Activated CD4-positive, alpha-beta memory T cell treated with anti-CD3 and anti-CD28 coated beads for 36 hours (primary cell): Measurements from ENCODE around the gene GRK4. TPM values are rescaled to one million over a fixed set of nuclear protein-coding genes. Genes with fewer than 3 reads are reported as not detected.

Experiments used
- CTCF ChIA-PET: fragments of 350-600 bp; sonication (Branson Sonifier 250); formaldehyde crosslinking; loops from one replicate; lab custom pipeline; 2021; ENCODE audit warnings: antibody characterized with exemption, inconsistent platforms; lab: Charles Lee
- POLR2A ChIA-PET: fragments of 350-600 bp; sonication (Branson Sonifier 250); formaldehyde crosslinking; loops from one replicate; lab custom pipeline; 2021; ENCODE audit warnings: antibody characterized with exemption; lab: Charles Lee
- DNase-seq: peaks from one replicate; pipeline ENCODE4 v3.0.0-alpha.2; 2020
- H3K27ac Mint-ChIP-seq: one replicate; pipeline ENCODE4 v1.8.0; 2021; ENCODE audit warnings: mixed read lengths
- H3K27me3 Mint-ChIP-seq: one replicate; pipeline ENCODE4 v1.8.0; 2021; ENCODE audit warnings: mixed read lengths
- H3K36me3 Mint-ChIP-seq: one replicate; pipeline ENCODE4 v1.8.0; 2021; ENCODE audit warnings: mixed read lengths
- H3K4me1 Mint-ChIP-seq: one replicate; pipeline ENCODE4 v1.8.0; 2021; ENCODE audit warnings: low read depth, mixed read lengths
- H3K4me3 Mint-ChIP-seq: one replicate; pipeline ENCODE4 v1.8.0; 2021; ENCODE audit warnings: mild to moderate bottlenecking, mixed read lengths
- H3K9me3 Mint-ChIP-seq: one replicate; pipeline ENCODE4 v1.8.0; 2021; ENCODE audit warnings: mixed read lengths
- intact Hi-C: fragments of 100-400 bp; cut with micrococcal nuclease; formaldehyde crosslinking; loops from one replicate; pipeline ENCODE4 v1.15.1; 2023
- total RNA-seq, 2 experiments: library from RNA; stranded (reverse); gene quantifications; one replicate each; pipeline ENCODE4 v1.2.3, GENCODE V29; 2021

GRK4 gene
- total RNA-seq, 2 experiments from 2014 or later = 2.3 to 3.0 TPM

- H3K4me1 Mint-ChIP-seq = peaks cover 19% of the 10 kb centered on the region
- CTCF ChIA-PET = interaction anchor here (1.0 to 1.8 kb wide), 2 partner anchors 12 to 44 kb away, joined by 3 to 6 read pairs; no protein-coding TSS in a partner anchor
- peaks cover 17% of the 10 kb centered on the region for H3K27me3 Mint-ChIP-seq
- POLR2A ChIA-PET = no interaction called here
- H3K9me3 Mint-ChIP-seq = peaks cover 13% of the 10 kb centered on the region
- intact Hi-C loops = loop anchor here (1.0 kb wide), 1 partner anchor 11 kb away; no protein-coding TSS in a partner anchor
- H3K4me3 Mint-ChIP-seq = no peak overlapping the region
- no peaks in the 10 kb centered on the region for H3K36me3 Mint-ChIP-seq
- no peak overlapping the region for H3K27ac Mint-ChIP-seq
- peak; percentile 65 for DNase-seq
Measured at GRCh38 chr4:3021627-3022026, 58.3 kb downstream of the GRK4 start.

GRCh38 chr4:3022112-3022511 lies 58.7 kb downstream of the GRK4 start:
- Mint-ChIP-seq H3K4me1 (peaks cover 19% of the 10 kb centered on the region), H3K27ac (no peak overlapping the region), H3K36me3 (no peaks in the 10 kb centered on the region), H3K27me3 (peaks cover 14% of the 10 kb centered on the region), H3K9me3 (peaks cover 13% of the 10 kb centered on the region), H3K4me3 (no peak overlapping the region)
- CTCF ChIA-PET = interaction anchor here (1.0 to 1.8 kb wide), 3 partner anchors 9 to 44 kb away, joined by 3 to 6 read pairs (median 4); no protein-coding TSS in a partner anchor
- no peak for DNase-seq
- POLR2A ChIA-PET = no interaction called here
- intact Hi-C loops = no loop called here

GRCh38 chr4:3022651-3023050 lies 59.3 kb downstream of the GRK4 start:
- Mint-ChIP-seq H3K36me3 (no peaks in the 10 kb centered on the region), H3K27ac (no peak overlapping the region), H3K9me3 (peaks cover 13% of the 10 kb centered on the region), H3K27me3 (peaks cover 13% of the 10 kb centered on the region), H3K4me3 (no peak overlapping the region), H3K4me1 (peaks cover 19% of the 10 kb centered on the region)
- intact Hi-C loops = no loop called here
- POLR2A ChIA-PET = no interaction called here
- CTCF ChIA-PET = interaction anchor here (1.0 to 1.4 kb wide), 2 partner anchors 9 to 45 kb away, joined by 3 to 4 read pairs; no protein-coding TSS in a partner anchor
- DNase-seq = no peak

GRCh38 chr4:3025881-3026280 lies 62.5 kb downstream of the GRK4 start:
- ChIA-PET POLR2A (no interaction called here), CTCF (interaction anchor here (1.5 kb wide), 1 partner anchor 11 kb away, joined by 6 read pairs; no protein-coding TSS in a partner anchor)
- Mint-ChIP-seq H3K36me3 (no peaks in the 10 kb centered on the region), H3K27me3 (peaks cover 13% of the 10 kb centered on the region), H3K4me1 (peaks cover 14% of the 10 kb centered on the region), H3K4me3 (no peak overlapping the region), H3K27ac (no peak overlapping the region), H3K9me3 (peaks cover 13% of the 10 kb centered on the region)
- intact Hi-C loops = no loop called here
- no peak for DNase-seq

- H3K27me3 Mint-ChIP-seq = peaks cover 13% of the 10 kb centered on the region
- POLR2A ChIA-PET = no interaction called here
Measured at GRCh38 chr4:3026540-3026939, 63.2 kb downstream of the GRK4 start.

GRCh38 chr4:3029464-3029863 lies 66.1 kb downstream of the GRK4 start:
- no peak overlapping the region for H3K4me3 Mint-ChIP-seq
- H3K36me3 Mint-ChIP-seq = no peaks in the 10 kb centered on the region
- POLR2A ChIA-PET = no interaction called here
- no peaks in the 10 kb centered on the region for H3K27me3 Mint-ChIP-seq
- CTCF ChIA-PET = no interaction called here
- no peaks in the 10 kb centered on the region for H3K9me3 Mint-ChIP-seq
- no peak for DNase-seq
- intact Hi-C loops = no loop called here
- H3K4me1 Mint-ChIP-seq = no peaks in the 10 kb centered on the region
- H3K27ac Mint-ChIP-seq = no peak overlapping the region

More at GRCh38 chr4:3026540-3026939, 63.2 kb downstream of the GRK4 start:
- intact Hi-C loops = no loop called here
- Mint-ChIP-seq H3K9me3 (peaks cover 13% of the 10 kb centered on the region), H3K36me3 (no peaks in the 10 kb centered on the region), H3K4me3 (no peak overlapping the region), H3K4me1 (peaks cover 8% of the 10 kb centered on the region), H3K27ac (no peak overlapping the region)
- no peak for DNase-seq
- CTCF ChIA-PET = interaction anchor here (1.5 kb wide), 1 partner anchor 10 kb away, joined by 6 read pairs; no protein-coding TSS in a partner anchor

GRCh38 chr4:3030566-3031356 lies 67.4 kb downstream of the GRK4 start:
- H3K27me3 Mint-ChIP-seq = no peaks in the 10 kb centered on the region
- H3K27ac Mint-ChIP-seq = no peak overlapping the region
- H3K9me3 Mint-ChIP-seq = no peaks in the 10 kb centered on the region
- ChIA-PET POLR2A (no interaction called here), CTCF (interaction anchor here (11.2 kb wide), 1 partner anchor 52 kb away, joined by 98 read pairs; no protein-coding TSS in a partner anchor)
- intact Hi-C loops = no loop called here
- H3K4me3 Mint-ChIP-seq = no peak overlapping the region
- DNase-seq = no peak
- no peaks in the 10 kb centered on the region for H3K36me3 Mint-ChIP-seq
- H3K4me1 Mint-ChIP-seq = no peaks in the 10 kb centered on the region

- H3K27ac Mint-ChIP-seq = no peak overlapping the region
- POLR2A ChIA-PET = no interaction called here
Measured at GRCh38 chr4:3031357-3032082, 68.1 kb downstream of the GRK4 start.

GRCh38 chr4:3034231-3034630 lies 70.9 kb downstream of the GRK4 start:
- H3K9me3 Mint-ChIP-seq = no peaks in the 10 kb centered on the region
- ChIA-PET POLR2A (no interaction called here), CTCF (interaction anchor here (0.8 to 11.2 kb wide), 5 partner anchors 20 to 80 kb away, joined by 3 to 98 read pairs (median 5); partner anchors contain the start of genes GRK4 and NOP14)
- DNase-seq = no peak
- no peak overlapping the region for H3K27ac Mint-ChIP-seq
- H3K4me3 Mint-ChIP-seq = no peak overlapping the region
- no peaks in the 10 kb centered on the region for H3K36me3 Mint-ChIP-seq
- intact Hi-C loops = no loop called here
- H3K27me3 Mint-ChIP-seq = peaks cover 9% of the 10 kb centered on the region
- peaks cover 17% of the 10 kb centered on the region for H3K4me1 Mint-ChIP-seq

More at GRCh38 chr4:3031357-3032082, 68.1 kb downstream of the GRK4 start:
- Mint-ChIP-seq H3K9me3 (no peaks in the 10 kb centered on the region), H3K27me3 (no peaks in the 10 kb centered on the region), H3K4me1 (no peaks in the 10 kb centered on the region), H3K4me3 (no peak overlapping the region), H3K36me3 (no peaks in the 10 kb centered on the region)
- no peak for DNase-seq
- CTCF ChIA-PET = interaction anchor here (1.3 to 11.2 kb wide), 2 partner anchors 22 to 53 kb away, joined by 3 to 98 read pairs; no protein-coding TSS in a partner anchor
- intact Hi-C loops = no loop called here

- H3K4me1 Mint-ChIP-seq = peaks cover 17% of the 10 kb centered on the region
- H3K9me3 Mint-ChIP-seq = no peaks in the 10 kb centered on the region
- no peaks in the 10 kb centered on the region for H3K36me3 Mint-ChIP-seq
- CTCF ChIA-PET = interaction anchor here (0.6 to 11.2 kb wide), 4 partner anchors 9 to 57 kb away, joined by 3 to 98 read pairs (median 11); no protein-coding TSS in a partner anchor
- no peak overlapping the region for H3K27ac Mint-ChIP-seq
- POLR2A ChIA-PET = no interaction called here
- no peak overlapping the region for H3K4me3 Mint-ChIP-seq
- intact Hi-C loops = no loop called here
- H3K27me3 Mint-ChIP-seq = peaks cover 9% of the 10 kb centered on the region
- DNase-seq = no peak
Measured at GRCh38 chr4:3035249-3035648, 71.9 kb downstream of the GRK4 start.

- no peaks in the 10 kb centered on the region for H3K9me3 Mint-ChIP-seq
- CTCF ChIA-PET = interaction anchor here (0.6 to 11.2 kb wide), 6 partner anchors 9 to 57 kb away, joined by 3 to 98 read pairs (median 5); no protein-coding TSS in a partner anchor
- H3K4me1 Mint-ChIP-seq = peaks cover 19% of the 10 kb centered on the region
- intact Hi-C loops = no loop called here
- no peak overlapping the region for H3K27ac Mint-ChIP-seq
- DNase-seq = no peak
- H3K36me3 Mint-ChIP-seq = no peaks in the 10 kb centered on the region
- no peak overlapping the region for H3K4me3 Mint-ChIP-seq
- H3K27me3 Mint-ChIP-seq = peaks cover 9% of the 10 kb centered on the region
- POLR2A ChIA-PET = no interaction called here
Measured at GRCh38 chr4:3035674-3036073, 72.3 kb downstream of the GRK4 start.
